ENCODE measurements around the gene SLC16A13.
"Not testable (repeated sequence)": the region's sequence is repeated elsewhere in the genome, so short reads cannot be mapped to it uniquely, and the experiment has no call there.

The SLC16A13 gene

GRCh38 chr17:7035591-7036368 is at the start of gene SLC16A13:
TSS of gene SLC16A13 (plus strand) at chr17:7036015. CDS start at chr17:7036383, 368 bp downstream.
- peak; percentile 98 for DNase-seq (ENCODE audit: low spot score)

GRCh38 chr17:6986676-6987075 is 49.1 kb upstream of the SLC16A13 start:
- no peak for DNase-seq (ENCODE audit: low spot score)

- no peak for DNase-seq (ENCODE audit: low spot score)
These were observed 46.0 kb upstream of the SLC16A13 start for GRCh38 chr17:6989779-6990178.

- DNase-seq (ENCODE audit: low spot score) = not testable (repeated sequence)
These were observed 42.2 kb upstream of the SLC16A13 start for GRCh38 chr17:6993613-6994056.

- DNase-seq (ENCODE audit: low spot score) = no peak
These were observed 41.7 kb upstream of the SLC16A13 start for GRCh38 chr17:6994118-6994598.

- DNase-seq (ENCODE audit: low spot score) = no peak
These were observed 41.1 kb upstream of the SLC16A13 start for GRCh38 chr17:6994666-6995256.

- no peak for DNase-seq (ENCODE audit: low spot score)
These were observed 40.1 kb upstream of the SLC16A13 start, which contains the start of gene ALOX12 for GRCh38 chr17:6995500-6996255. TSS of gene ALOX12 (plus strand) at chr17:6996049. CDS start at chr17:6996118, 69 bp downstream.

GRCh38 chr17:6996256-6997011 is 39.4 kb upstream of the SLC16A13 start:
- DNase-seq (ENCODE audit: low spot score) = no peak

- no peak for DNase-seq (ENCODE audit: low spot score)
These were observed 38.6 kb upstream of the SLC16A13 start for GRCh38 chr17:6997171-6997570.

GRCh38 chr17:6998855-6999508 is 36.8 kb upstream of the SLC16A13 start:
- no peak for DNase-seq (ENCODE audit: low spot score)

- DNase-seq (ENCODE audit: low spot score) = no peak
These were observed 34.4 kb upstream of the SLC16A13 start for GRCh38 chr17:7001318-7001961.

GRCh38 chr17:7002288-7003047 is 33.3 kb upstream of the SLC16A13 start:
- DNase-seq (ENCODE audit: low spot score) = no peak

GRCh38 chr17:7003745-7004144 is 32.1 kb upstream of the SLC16A13 start:
- no peak for DNase-seq (ENCODE audit: low spot score)

GRCh38 chr17:7004398-7005253 is 31.2 kb upstream of the SLC16A13 start:
- peak; percentile 75 for DNase-seq (ENCODE audit: low spot score)

- DNase-seq (ENCODE audit: low spot score) = no peak
These were observed 30.1 kb upstream of the SLC16A13 start for GRCh38 chr17:7005716-7006115.

GRCh38 chr17:7007143-7007542 is 28.7 kb upstream of the SLC16A13 start:
- DNase-seq (ENCODE audit: low spot score) = no peak

- no peak for DNase-seq (ENCODE audit: low spot score)
These were observed 25.3 kb upstream of the SLC16A13 start for GRCh38 chr17:7010523-7010922.

- DNase-seq (ENCODE audit: low spot score) = no peak
These were observed 24.4 kb upstream of the SLC16A13 start for GRCh38 chr17:7011415-7011814.

GRCh38 chr17:7011942-7012254 is 23.9 kb upstream of the SLC16A13 start:
- no peak for DNase-seq (ENCODE audit: low spot score)

Measured in RKO (cell line).